ENCODE results near the gene MSH3. TPM values are rescaled to one million over a fixed set of nuclear protein-coding genes. Genes with fewer than 3 reads are reported as not detected.

Gene MSH3
- total RNA-seq: 20.2 and 20.7 TPM in 2 replicates

- intact Hi-C loops (cut with micrococcal nuclease): loop anchor here (1.0 to 10.0 kb wide), 13 partner anchors 18 to 1670 kb away; partner anchors contain the start of genes ARSB, ATG10, FAM151B and HOMER1
- peaks cover 34% of the 10 kb centered on the region for H3K36me3 Mint-ChIP-seq (ENCODE audit: low read depth)
- peak; percentile 84 for DNase-seq (ENCODE audit: low spot score)
- no peaks in the 10 kb centered on the region for H3K9me3 Mint-ChIP-seq
- H3K27ac Mint-ChIP-seq: peak within 1 kb of the TSS; percentile 98
- no peaks in the 10 kb centered on the region for H3K27me3 Mint-ChIP-seq (ENCODE audit: insufficient read depth)
- H3K4me3 Mint-ChIP-seq: peak within 1 kb of the TSS; percentile 93
- H3K4me1 Mint-ChIP-seq (ENCODE audit: low read depth): peaks cover 37% of the 10 kb centered on the region
Observed at GRCh38 chr5:80654391-80655230, at the start of gene MSH3, which contains the start of gene DHFR. Gene MSH3 (plus strand): TSS chr5:80654652. CDS start chr5:80654728, 76 bp downstream. Gene DHFR (minus strand): TSS chr5:80654983. CDS start chr5:80654489, 494 bp downstream.

- Mint-ChIP-seq H3K36me3 (ENCODE audit: low read depth) (peaks cover 9% of the 10 kb centered on the region), H3K9me3 (peaks cover 4% of the 10 kb centered on the region), H3K27ac (no peak overlapping the region), H3K27me3 (ENCODE audit: insufficient read depth) (peaks cover 2% of the 10 kb centered on the region), H3K4me1 (ENCODE audit: low read depth) (no peaks in the 10 kb centered on the region), H3K4me3 (no peak overlapping the region)
- DNase-seq (ENCODE audit: low spot score): no peak
- intact Hi-C loops (cut with micrococcal nuclease): no loop called here
Observed at GRCh38 chr5:80607343-80607742, 47.1 kb upstream of the MSH3 start.

GRCh38 chr5:80607832-80608231 lies 46.6 kb upstream of the MSH3 start:
- peaks cover 4% of the 10 kb centered on the region for H3K9me3 Mint-ChIP-seq
- no peak for DNase-seq (ENCODE audit: low spot score)
- H3K4me1 Mint-ChIP-seq (ENCODE audit: low read depth): no peaks in the 10 kb centered on the region
- H3K27ac Mint-ChIP-seq: no peak overlapping the region
- peaks cover under 1% of the 10 kb centered on the region for H3K27me3 Mint-ChIP-seq (ENCODE audit: insufficient read depth)
- peaks cover 9% of the 10 kb centered on the region for H3K36me3 Mint-ChIP-seq (ENCODE audit: low read depth)
- no peak overlapping the region for H3K4me3 Mint-ChIP-seq
- intact Hi-C loops (cut with micrococcal nuclease): no loop called here

GRCh38 chr5:80608731-80609130 lies 45.7 kb upstream of the MSH3 start:
- no peak for DNase-seq (ENCODE audit: low spot score)
- Mint-ChIP-seq H3K9me3 (peaks cover 4% of the 10 kb centered on the region), H3K4me3 (no peak overlapping the region), H3K27me3 (ENCODE audit: insufficient read depth) (no peaks in the 10 kb centered on the region), H3K4me1 (ENCODE audit: low read depth) (no peaks in the 10 kb centered on the region), H3K36me3 (ENCODE audit: low read depth) (peaks cover 9% of the 10 kb centered on the region), H3K27ac (no peak overlapping the region)
- intact Hi-C loops (cut with micrococcal nuclease): no loop called here

- H3K27me3 Mint-ChIP-seq (ENCODE audit: insufficient read depth): no peaks in the 10 kb centered on the region
- H3K9me3 Mint-ChIP-seq: peaks cover 4% of the 10 kb centered on the region
- no peak for DNase-seq (ENCODE audit: low spot score)
- no peaks in the 10 kb centered on the region for H3K4me1 Mint-ChIP-seq (ENCODE audit: low read depth)
- no peak overlapping the region for H3K4me3 Mint-ChIP-seq
- peaks cover 9% of the 10 kb centered on the region for H3K36me3 Mint-ChIP-seq (ENCODE audit: low read depth)
- no peak overlapping the region for H3K27ac Mint-ChIP-seq
- intact Hi-C loops (cut with micrococcal nuclease): no loop called here
Observed at GRCh38 chr5:80609692-80610091, 44.8 kb upstream of the MSH3 start.

- intact Hi-C loops (cut with micrococcal nuclease): no loop called here
- peaks cover 8% of the 10 kb centered on the region for H3K36me3 Mint-ChIP-seq (ENCODE audit: low read depth)
Observed at GRCh38 chr5:80615266-80615914, 39.1 kb upstream of the MSH3 start.

GRCh38 chr5:80618438-80618837 lies 36.0 kb upstream of the MSH3 start:
- Mint-ChIP-seq H3K27ac (no peak overlapping the region), H3K27me3 (ENCODE audit: insufficient read depth) (no peaks in the 10 kb centered on the region), H3K36me3 (ENCODE audit: low read depth) (peaks cover 18% of the 10 kb centered on the region), H3K4me3 (no peak overlapping the region), H3K9me3 (no peaks in the 10 kb centered on the region), H3K4me1 (ENCODE audit: low read depth) (no peaks in the 10 kb centered on the region)
- DNase-seq (ENCODE audit: low spot score): no peak
- intact Hi-C loops (cut with micrococcal nuclease): no loop called here

More at GRCh38 chr5:80615266-80615914, 39.1 kb upstream of the MSH3 start:
- H3K9me3 Mint-ChIP-seq: peaks cover 4% of the 10 kb centered on the region
- no peaks in the 10 kb centered on the region for H3K27me3 Mint-ChIP-seq (ENCODE audit: insufficient read depth)
- no peak overlapping the region for H3K27ac Mint-ChIP-seq
- no peak for DNase-seq (ENCODE audit: low spot score)
- H3K4me3 Mint-ChIP-seq: no peak overlapping the region
- no peaks in the 10 kb centered on the region for H3K4me1 Mint-ChIP-seq (ENCODE audit: low read depth)

- Mint-ChIP-seq H3K4me3 (no peak overlapping the region), H3K9me3 (no peaks in the 10 kb centered on the region), H3K4me1 (ENCODE audit: low read depth) (no peaks in the 10 kb centered on the region), H3K36me3 (ENCODE audit: low read depth) (peaks cover 18% of the 10 kb centered on the region), H3K27me3 (ENCODE audit: insufficient read depth) (no peaks in the 10 kb centered on the region), H3K27ac (no peak overlapping the region)
- DNase-seq (ENCODE audit: low spot score): no peak
- intact Hi-C loops (cut with micrococcal nuclease): no loop called here
Observed at GRCh38 chr5:80619086-80619485, 35.4 kb upstream of the MSH3 start.

GRCh38 chr5:80620211-80620610 lies 34.2 kb upstream of the MSH3 start:
- intact Hi-C loops (cut with micrococcal nuclease): no loop called here
- Mint-ChIP-seq H3K36me3 (ENCODE audit: low read depth) (peaks cover 18% of the 10 kb centered on the region), H3K9me3 (no peaks in the 10 kb centered on the region), H3K27me3 (ENCODE audit: insufficient read depth) (no peaks in the 10 kb centered on the region), H3K4me1 (ENCODE audit: low read depth) (no peaks in the 10 kb centered on the region), H3K4me3 (no peak overlapping the region), H3K27ac (no peak overlapping the region)
- no peak for DNase-seq (ENCODE audit: low spot score)

- intact Hi-C loops (cut with micrococcal nuclease): no loop called here
- Mint-ChIP-seq H3K9me3 (no peaks in the 10 kb centered on the region), H3K27me3 (ENCODE audit: insufficient read depth) (no peaks in the 10 kb centered on the region), H3K4me1 (ENCODE audit: low read depth) (no peaks in the 10 kb centered on the region), H3K36me3 (ENCODE audit: low read depth) (peaks cover 19% of the 10 kb centered on the region), H3K4me3 (no peak overlapping the region), H3K27ac (no peak overlapping the region)
- no peak for DNase-seq (ENCODE audit: low spot score)
Observed at GRCh38 chr5:80622756-80623155, 31.7 kb upstream of the MSH3 start.

GRCh38 chr5:80623999-80624398 lies 30.5 kb upstream of the MSH3 start:
- DNase-seq (ENCODE audit: low spot score): no peak
- Mint-ChIP-seq H3K4me1 (ENCODE audit: low read depth) (no peaks in the 10 kb centered on the region), H3K27me3 (ENCODE audit: insufficient read depth) (no peaks in the 10 kb centered on the region), H3K9me3 (no peaks in the 10 kb centered on the region), H3K4me3 (no peak overlapping the region), H3K36me3 (ENCODE audit: low read depth) (peaks cover 19% of the 10 kb centered on the region), H3K27ac (no peak overlapping the region)
- intact Hi-C loops (cut with micrococcal nuclease): no loop called here

- intact Hi-C loops (cut with micrococcal nuclease): no loop called here
- peak overlapping the region; percentile 48 for H3K27ac Mint-ChIP-seq
- no peaks in the 10 kb centered on the region for H3K9me3 Mint-ChIP-seq
Observed at GRCh38 chr5:80625230-80625629, 29.2 kb upstream of the MSH3 start.

GRCh38 chr5:80629281-80629680 lies 25.2 kb upstream of the MSH3 start:
- intact Hi-C loops (cut with micrococcal nuclease): no loop called here
- H3K36me3 Mint-ChIP-seq (ENCODE audit: low read depth): peaks cover 28% of the 10 kb centered on the region

More at GRCh38 chr5:80625230-80625629, 29.2 kb upstream of the MSH3 start:
- Mint-ChIP-seq H3K27me3 (ENCODE audit: insufficient read depth) (no peaks in the 10 kb centered on the region), H3K36me3 (ENCODE audit: low read depth) (peaks cover 22% of the 10 kb centered on the region), H3K4me3 (no peak overlapping the region), H3K4me1 (ENCODE audit: low read depth) (no peaks in the 10 kb centered on the region)
- no peak for DNase-seq (ENCODE audit: low spot score)

More at GRCh38 chr5:80629281-80629680, 25.2 kb upstream of the MSH3 start:
- Mint-ChIP-seq H3K9me3 (no peaks in the 10 kb centered on the region), H3K27ac (no peak overlapping the region), H3K4me1 (ENCODE audit: low read depth) (no peaks in the 10 kb centered on the region), H3K27me3 (ENCODE audit: insufficient read depth) (no peaks in the 10 kb centered on the region), H3K4me3 (no peak overlapping the region)
- no peak for DNase-seq (ENCODE audit: low spot score)
